ENCODE data around the gene PCDH19.

PCDH19 gene

GRCh38 chrX:100407147-100407783 is 2.8 kb downstream of the PCDH19 start:
- DNase-seq (ENCODE audit: low read depth in 2 of 2, low spot score in 1 of 2) = no peak

GRCh38 chrX:100405424-100405823 is 4.6 kb downstream of the PCDH19 start:
- DNase-seq (ENCODE audit: low read depth in 2 of 2, low spot score in 1 of 2) = no peak

- DNase-seq (ENCODE audit: low read depth in 2 of 2, low spot score in 1 of 2) = no peak
Measured at GRCh38 chrX:100404851-100405250, 5.2 kb downstream of the PCDH19 start.

- DNase-seq (ENCODE audit: low read depth in 2 of 2, low spot score in 1 of 2) = no peak
Measured at GRCh38 chrX:100395781-100396180, 14.3 kb downstream of the PCDH19 start.

- no peak for DNase-seq (ENCODE audit: low read depth in 2 of 2, low spot score in 1 of 2)
Measured at GRCh38 chrX:100381619-100382018, 28.5 kb downstream of the PCDH19 start.

GRCh38 chrX:100379388-100379986 is 30.6 kb downstream of the PCDH19 start:
- DNase-seq (ENCODE audit: low read depth in 2 of 2, low spot score in 1 of 2) = no peak

- no peak for DNase-seq (ENCODE audit: low read depth in 2 of 2, low spot score in 1 of 2)
Measured at GRCh38 chrX:100377826-100378225, 32.2 kb downstream of the PCDH19 start.

- DNase-seq (ENCODE audit: low read depth in 2 of 2, low spot score in 1 of 2) = no peak
Measured at GRCh38 chrX:100376576-100376975, 33.5 kb downstream of the PCDH19 start.

GRCh38 chrX:100373673-100374072 is 36.4 kb downstream of the PCDH19 start:
- no peak for DNase-seq (ENCODE audit: low read depth in 2 of 2, low spot score in 1 of 2)

GRCh38 chrX:100368167-100368566 is 41.9 kb downstream of the PCDH19 start:
- DNase-seq (ENCODE audit: low read depth in 2 of 2, low spot score in 1 of 2) = no peak

GRCh38 chrX:100363896-100364295 is 46.2 kb downstream of the PCDH19 start:
- no peak for DNase-seq (ENCODE audit: low read depth in 2 of 2, low spot score in 1 of 2)

- DNase-seq (ENCODE audit: low read depth in 2 of 2, low spot score in 1 of 2) = no peak
Measured at GRCh38 chrX:100358766-100359165, 51.3 kb downstream of the PCDH19 start.

- no peak for DNase-seq (ENCODE audit: low read depth in 2 of 2, low spot score in 1 of 2)
Measured at GRCh38 chrX:100356351-100356896, 53.6 kb downstream of the PCDH19 start.

- no peak for DNase-seq (ENCODE audit: low read depth in 2 of 2, low spot score in 1 of 2)
Measured at GRCh38 chrX:100355680-100356079, 54.4 kb downstream of the PCDH19 start.

GRCh38 chrX:100353326-100353725 is 56.7 kb downstream of the PCDH19 start:
- DNase-seq (ENCODE audit: low read depth in 2 of 2, low spot score in 1 of 2) = no peak

GRCh38 chrX:100350704-100351489 is 59.2 kb downstream of the PCDH19 start:
- no peak for DNase-seq (ENCODE audit: low read depth in 2 of 2, low spot score in 1 of 2)

GRCh38 chrX:100349391-100349790 is 60.7 kb downstream of the PCDH19 start:
- DNase-seq (ENCODE audit: low read depth in 2 of 2, low spot score in 1 of 2) = no peak

- DNase-seq (ENCODE audit: low read depth in 2 of 2, low spot score in 1 of 2) = no peak
Measured at GRCh38 chrX:100341142-100341510, 68.9 kb downstream of the PCDH19 start.

GRCh38 chrX:100340491-100341141 is 69.5 kb downstream of the PCDH19 start:
- no peak for DNase-seq (ENCODE audit: low read depth in 2 of 2, low spot score in 1 of 2)

GRCh38 chrX:100328351-100328750 is 81.7 kb downstream of the PCDH19 start:
- DNase-seq (ENCODE audit: low read depth in 2 of 2, low spot score in 1 of 2) = no peak

GRCh38 chrX:100319716-100320115 is 90.4 kb downstream of the PCDH19 start:
- DNase-seq (ENCODE audit: low read depth in 2 of 2, low spot score in 1 of 2) = no peak

GRCh38 chrX:100316987-100317386 is 93.1 kb downstream of the PCDH19 start:
- DNase-seq (ENCODE audit: low read depth in 2 of 2, low spot score in 1 of 2) = no peak
